Measurements from ENCODE around the gene AMDHD2.

DNA sequence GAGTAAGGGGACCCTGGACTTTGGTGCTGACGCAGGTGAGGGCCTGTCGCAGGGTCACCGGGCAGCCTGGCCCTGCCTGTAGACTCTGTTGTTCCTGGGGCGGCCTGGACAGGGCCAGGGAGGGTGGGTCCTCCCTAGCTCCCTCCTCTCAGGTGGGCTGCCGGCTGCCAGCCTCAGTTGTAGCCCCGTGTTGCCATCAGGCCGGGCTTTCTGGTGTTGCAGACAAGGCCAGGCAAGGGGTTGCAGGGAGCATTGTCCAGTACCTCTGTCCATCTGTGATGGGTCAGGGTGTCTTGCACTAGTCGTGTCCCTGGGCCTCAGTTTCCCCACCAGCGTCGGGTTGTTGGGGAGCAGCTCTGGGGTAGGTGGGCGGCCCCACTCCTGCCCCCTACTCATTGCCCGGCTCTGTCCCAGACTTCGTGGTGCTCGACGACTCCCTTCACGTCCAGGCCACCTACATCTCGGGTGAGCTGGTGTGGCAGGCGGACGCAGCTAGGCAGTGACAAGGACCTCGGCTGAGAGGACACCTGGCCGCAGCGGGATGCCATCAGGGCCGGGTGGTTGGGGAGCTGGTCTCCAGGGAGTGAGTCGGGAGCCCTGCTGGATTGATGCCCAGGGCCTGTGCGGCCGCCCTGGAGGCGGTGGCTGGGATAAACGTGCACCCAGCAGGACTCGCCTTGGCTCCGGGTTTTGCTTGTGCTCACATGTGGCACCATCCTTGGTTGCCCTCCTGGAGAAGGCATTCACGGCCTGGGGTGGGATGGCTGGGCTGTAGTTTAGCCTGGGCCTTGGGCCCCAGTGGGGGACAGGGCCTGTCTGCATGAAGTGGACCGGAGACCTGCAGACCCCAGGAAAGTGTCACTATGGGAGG lies 9.1 kb downstream of the AMDHD2 start:
- TF ChIP-seq POLR2A (IDR thresholded peaks at IDR 0.05) (no peak), CTCF (IDR thresholded peaks at IDR 0.05) (no peak), POLR2AphosphoS5 (IDR thresholded peaks at IDR 0.05; ENCODE audit: insufficient read depth in 1 of 2, low read depth in 1 of 2) (no peak)
